ENCODE data around the gene TMEM30B. TPM values are rescaled to one million over a fixed set of nuclear protein-coding genes. Genes with fewer than 3 reads are reported as not detected.
A peak's percentile ranks its signal among the peaks of the same experiment; 100 is the strongest.

Gene TMEM30B
- not detected in 2 replicates for total RNA-seq (2011; cell fraction: chromatin; rRNA removed; ENCODE audit: low replicate concordance)
- not detected in 2 replicates for total RNA-seq (2011; cell fraction: nucleolus; rRNA removed)
- total RNA-seq (2011; cell fraction: nucleoplasm; rRNA removed): not detected in 2 replicates
- total RNA-seq (2014; rRNA removed): not detected in 2 replicates
- total RNA-seq (2014; rRNA removed; fragmentation: Illumina TruSeq; extraction: Trizol): not detected in 2 replicates
- not detected in 2 replicates for total RNA-seq (2015; rRNA removed; fragmentation: Illumina TruSeq; extraction: Trizol)
- 0.04 TPM in 1 of 2 replicates, not detected in the other for total RNA-seq (2021)
- not detected in 2 replicates for polyA plus RNA-seq (2011; rRNA removed)
- polyA plus RNA-seq (2011; cell fraction: cytosol; rRNA removed): not detected in 2 replicates
- polyA plus RNA-seq (2011; cell fraction: nucleus; rRNA removed): not detected in 2 replicates
- not detected in 2 replicates for polyA plus RNA-seq (2012)
- not detected in 2 replicates for polyA plus RNA-seq (2014; fragmentation: Illumina TruSeq; extraction: Trizol)
- polyA plus RNA-seq (2014; fragmentation: Nextera tagmentation; extraction: Ambion mirVana): not detected
- not detected in 2 replicates for polyA plus RNA-seq (2014; rRNA removed)
- polyA minus RNA-seq (2011; rRNA and poly(A)+ RNA removed): not detected in 2 replicates
- polyA minus RNA-seq (2011; cell fraction: cytosol; rRNA and poly(A)+ RNA removed): not detected in 2 replicates
- polyA minus RNA-seq (2011; cell fraction: nucleus; rRNA and poly(A)+ RNA removed): not detected in 2 replicates
- percentile 13 among the genes with signal in this experiment for Bru-seq, nascent RNA
- BruChase-seq, experiment 1, labeled RNA remaining after a 2-hour chase: percentile 18 among the genes with signal in this experiment
- percentile 14 among the genes with signal in this experiment for BruChase-seq, experiment 2, labeled RNA remaining after a 6-hour chase
- long read RNA-seq, experiment 1: 0 reads
- long read RNA-seq, experiment 2: 0 reads
- long read RNA-seq, experiment 3: 0 reads

- H3K79me2 ChIP-seq (ENCODE audit: control insufficient read depth, insufficient read depth, low read length): no peaks in the 10 kb centered on the region
- intact Hi-C loops (cut with micrococcal nuclease): no loop called here
- 26% methylated on average over 8 of the region's 43 CpGs for WGBS (ENCODE audit: insufficient coverage, low coverage, missing lambda C conversion rate)
- no peak within 1 kb of the TSS for H2AFZ ChIP-seq (ENCODE audit: low read depth, low read length)
- H3K9me1 ChIP-seq (ENCODE audit: control insufficient read depth, insufficient read depth, low read length): no peaks in the 10 kb centered on the region
- DNase-seq (ENCODE audit: extremely low read depth in 1 of 4, low spot score in 3 of 4): no peak
- H3K4me3 ChIP-seq: no peak within 1 kb of the TSS
- no peak within 1 kb of the TSS for H3K9ac ChIP-seq (ENCODE audit: insufficient read depth in 1 of 2, low read depth in 2 of 2, low read length in 2 of 2)
- H3K36me3 ChIP-seq (ENCODE audit: control insufficient read depth, insufficient read depth, low read length): no peaks in the 10 kb centered on the region
- POLR2A ChIA-PET: interaction anchor here (0.5 kb wide), 1 partner anchor 717 kb away, joined by 3 read pairs; no protein-coding TSS in a partner anchor
- in situ Hi-C loops (cut with MboI): loop anchor here (25.0 kb wide), 1 partner anchor 831 kb away; no protein-coding TSS in a partner anchor
- H4K20me1 ChIP-seq (replicated peaks; ENCODE audit: control insufficient read depth, insufficient read depth, low read length): no peaks in the 10 kb centered on the region
- no TSS peak for BruUV-seq (replicated peaks)
- H3K27me3 ChIP-seq (ENCODE audit: control insufficient read depth in 2 of 2, insufficient read depth in 2 of 2, low read length in 2 of 2): no peaks in the 10 kb centered on the region
- no peak for ATAC-seq
- FAIRE-seq: no peak
- H3K27ac ChIP-seq (ENCODE audit: extremely low read depth, low read depth, low read length): no peak within 1 kb of the TSS
- H3K9me3 ChIP-seq (replicated peaks; ENCODE audit: control insufficient read depth, insufficient read depth, low read depth, low read length): no peaks in the 10 kb centered on the region
- H3K4me2 ChIP-seq (ENCODE audit: insufficient read depth, low read length): no peak within 1 kb of the TSS
- CTCF ChIA-PET (ENCODE audit: low intra/inter-chr PET ratio): no interaction called here
- H3K4me1 ChIP-seq (replicated peaks in 1 of 2; ENCODE audit: control insufficient read depth in 2 of 2, insufficient read depth in 2 of 2, low read length in 2 of 2): no peaks in the 10 kb centered on the region
- TF ChIP-seq ZNF3 (CRISPR knock-in tag; IDR thresholded peaks at IDR 0.05): no peak
- TF ChIP-seq ZNF512 (tag; IDR thresholded peaks at IDR 0.05): no peak
- TF ChIP-seq TARDBP (IDR thresholded peaks at IDR 0.05): no peak
- no peak for TF ChIP-seq PHF8 (IDR thresholded peaks at IDR 0.05; ENCODE audit: borderline replicate concordance, low read length)
- TF ChIP-seq BRCA1 (IDR thresholded peaks at IDR 0.05): no peak
- TF ChIP-seq BRCA1 (CRISPR knock-in tag; IDR thresholded peaks at IDR 0.05): no peak
- no peak for TF ChIP-seq SMAD4 (CRISPR knock-in tag; conservative IDR thresholded peaks at IDR 0.05)
- TF ChIP-seq XRCC4 (IDR thresholded peaks at IDR 0.05; ENCODE audit: extremely low read depth, insufficient read depth, insufficient read length): no peak
- TF ChIP-seq NFE2 (IDR thresholded peaks at IDR 0.05; ENCODE audit: low read depth): no peak
- TF ChIP-seq ZNF75A (CRISPR knock-in tag; IDR thresholded peaks at IDR 0.05): no peak
- TF ChIP-seq ZNF23 (CRISPR knock-in tag; IDR thresholded peaks at IDR 0.05): no peak
- no peak for TF ChIP-seq COPS2 (conservative IDR thresholded peaks at IDR 0.05)
- no peak for TF ChIP-seq ZNF699 (CRISPR knock-in tag; IDR thresholded peaks at IDR 0.05; ENCODE audit: insufficient replicate concordance)
- TF ChIP-seq ZNF668 (CRISPR knock-in tag; IDR thresholded peaks at IDR 0.05): no peak
- TF ChIP-seq, protein P1, sequence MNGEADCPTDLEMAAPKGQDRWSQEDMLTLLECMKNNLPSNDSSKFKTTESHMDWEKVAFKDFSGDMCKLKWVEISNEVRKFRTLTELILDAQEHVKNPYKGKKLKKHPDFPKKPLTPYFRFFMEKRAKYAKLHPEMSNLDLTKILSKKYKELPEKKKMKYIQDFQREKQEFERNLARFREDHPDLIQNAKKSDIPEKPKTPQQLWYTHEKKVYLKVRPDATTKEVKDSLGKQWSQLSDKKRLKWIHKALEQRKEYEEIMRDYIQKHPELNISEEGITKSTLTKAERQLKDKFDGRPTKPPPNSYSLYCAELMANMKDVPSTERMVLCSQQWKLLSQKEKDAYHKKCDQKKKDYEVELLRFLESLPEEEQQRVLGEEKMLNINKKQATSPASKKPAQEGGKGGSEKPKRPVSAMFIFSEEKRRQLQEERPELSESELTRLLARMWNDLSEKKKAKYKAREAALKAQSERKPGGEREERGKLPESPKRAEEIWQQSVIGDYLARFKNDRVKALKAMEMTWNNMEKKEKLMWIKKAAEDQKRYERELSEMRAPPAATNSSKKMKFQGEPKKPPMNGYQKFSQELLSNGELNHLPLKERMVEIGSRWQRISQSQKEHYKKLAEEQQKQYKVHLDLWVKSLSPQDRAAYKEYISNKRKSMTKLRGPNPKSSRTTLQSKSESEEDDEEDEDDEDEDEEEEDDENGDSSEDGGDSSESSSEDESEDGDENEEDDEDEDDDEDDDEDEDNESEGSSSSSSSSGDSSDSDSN (IDR thresholded peaks at IDR 0.05; ENCODE audit: borderline replicate concordance in 1 of 2, low read depth in 2 of 2, low read length in 2 of 2): no peak
- no peak for TF ChIP-seq HLTF (IDR thresholded peaks at IDR 0.05)
- no peak for TF ChIP-seq SRSF7 (optimal IDR thresholded peaks at IDR 0.05; ENCODE audit: low read depth, low read length)
Measured at GRCh38 chr14:61281186-61281947, at the start of gene TMEM30B. Gene TMEM30B, minus strand, starts transcription at chr14:61281338. Its CDS starts 191 bp downstream, at chr14:61281147.

Measured in K562 (cell line).